Left hindlimb (tissue), 1 donor: ENCODE results near the gene CCDC174.

Experiments
- DNase-seq: peaks from one replicate; pipeline ENCODE4 v3.0.0-alpha.2; 2018

The CCDC174 gene

GRCh38 chr3:14658978-14659377 lies 7.4 kb downstream of the CCDC174 start:
- no peak for DNase-seq

GRCh38 chr3:14660942-14661341 lies 9.4 kb downstream of the CCDC174 start:
- DNase-seq, result no peak

GRCh38 chr3:14663396-14664135 lies 12.0 kb downstream of the CCDC174 start:
- DNase-seq, result no peak

- DNase-seq, result no peak
These were observed 12.6 kb downstream of the CCDC174 start for GRCh38 chr3:14664170-14664569.

- DNase-seq, result no peak
These were observed 21.0 kb downstream of the CCDC174 start for GRCh38 chr3:14672588-14672987.

- DNase-seq, result no peak
These were observed 23.3 kb downstream of the CCDC174 start, which contains the start of gene C3orf20 for GRCh38 chr3:14674841-14675240. Gene C3orf20 (plus strand): TSS chr3:14675141. CDS start chr3:14682714, 7,573 bp downstream.

GRCh38 chr3:14676881-14677280 lies 25.3 kb downstream of the CCDC174 start:
- no peak for DNase-seq

- no peak for DNase-seq
These were observed 26.5 kb downstream of the CCDC174 start for GRCh38 chr3:14678015-14678503.

GRCh38 chr3:14680115-14680514 lies 28.6 kb downstream of the CCDC174 start:
- DNase-seq, result no peak

GRCh38 chr3:14680716-14681115 lies 29.2 kb downstream of the CCDC174 start:
- DNase-seq, result no peak

- DNase-seq, result no peak
These were observed 32.9 kb downstream of the CCDC174 start for GRCh38 chr3:14684447-14684846.

- DNase-seq, result no peak
These were observed 33.6 kb downstream of the CCDC174 start for GRCh38 chr3:14685179-14685578.

- no peak for DNase-seq
These were observed 35.8 kb downstream of the CCDC174 start for GRCh38 chr3:14687360-14687759.

GRCh38 chr3:14688525-14688924 lies 37.0 kb downstream of the CCDC174 start:
- no peak for DNase-seq

GRCh38 chr3:14689247-14689980 lies 37.9 kb downstream of the CCDC174 start:
- no peak for DNase-seq

GRCh38 chr3:14691239-14691638 lies 39.7 kb downstream of the CCDC174 start:
- no peak for DNase-seq

- no peak for DNase-seq
These were observed 40.2 kb downstream of the CCDC174 start for GRCh38 chr3:14691719-14692118.

- DNase-seq, result no peak
These were observed 47.2 kb downstream of the CCDC174 start for GRCh38 chr3:14698601-14699244.

- no peak for DNase-seq
These were observed 48.1 kb downstream of the CCDC174 start for GRCh38 chr3:14699643-14700042.

- no peak for DNase-seq
These were observed 49.3 kb downstream of the CCDC174 start for GRCh38 chr3:14700891-14701290.

GRCh38 chr3:14701676-14702075 lies 50.1 kb downstream of the CCDC174 start:
- no peak for DNase-seq

GRCh38 chr3:14703128-14703750 lies 51.7 kb downstream of the CCDC174 start:
- no peak for DNase-seq

- no peak for DNase-seq
These were observed 52.2 kb downstream of the CCDC174 start for GRCh38 chr3:14703791-14704190.
